NB4 (cell line): ENCODE data around the gene GABBR1.

Experiments used
- MYC ChIP-seq: IDR thresholded peaks from 2 replicates; pipeline ENCODE4 v1.6.1; 2011; ENCODE audit warnings: low read depth, low read length
- POLR2A ChIP-seq: IDR thresholded peaks from 2 replicates; pipeline ENCODE4 v1.6.1; 2011; ENCODE audit warnings: mild to moderate bottlenecking; ENCODE audit not compliant: insufficient read length; ENCODE audit errors: extremely low read depth
- TF ChIP-seq, protein P1 (sequence below): IDR thresholded peaks from one replicate; pipeline ENCODE4 v1.5.1; 2012; ENCODE audit warnings: low read depth, low read length
- TF ChIP-seq, protein P2 (sequence below): IDR thresholded peaks from 2 replicates; pipeline ENCODE4 v1.6.1; 2011; ENCODE audit warnings: low read depth, low read length

DNA sequence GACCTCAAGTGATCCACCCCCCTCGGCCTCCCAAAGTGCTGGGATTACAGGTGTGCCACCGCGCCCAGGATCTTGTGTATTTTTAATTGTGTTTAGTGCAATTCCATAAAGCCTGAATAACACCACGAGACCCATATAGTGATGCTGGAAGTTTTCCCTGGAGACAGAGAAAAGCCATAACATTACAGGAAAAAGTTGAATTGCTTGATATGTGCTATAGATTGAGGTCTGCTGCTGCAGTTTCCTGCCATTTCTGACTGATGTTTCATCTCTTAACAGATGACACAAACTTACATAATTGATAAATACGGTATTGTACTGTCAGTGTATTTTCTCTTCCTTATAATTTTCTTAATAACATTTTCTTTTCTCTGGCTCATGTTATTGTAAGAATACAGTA lies 66.1 kb downstream of the GABBR1 start:
- TF ChIP-seq POLR2A (no peak), MYC (no peak)
- TF ChIP-seq, protein P1, sequence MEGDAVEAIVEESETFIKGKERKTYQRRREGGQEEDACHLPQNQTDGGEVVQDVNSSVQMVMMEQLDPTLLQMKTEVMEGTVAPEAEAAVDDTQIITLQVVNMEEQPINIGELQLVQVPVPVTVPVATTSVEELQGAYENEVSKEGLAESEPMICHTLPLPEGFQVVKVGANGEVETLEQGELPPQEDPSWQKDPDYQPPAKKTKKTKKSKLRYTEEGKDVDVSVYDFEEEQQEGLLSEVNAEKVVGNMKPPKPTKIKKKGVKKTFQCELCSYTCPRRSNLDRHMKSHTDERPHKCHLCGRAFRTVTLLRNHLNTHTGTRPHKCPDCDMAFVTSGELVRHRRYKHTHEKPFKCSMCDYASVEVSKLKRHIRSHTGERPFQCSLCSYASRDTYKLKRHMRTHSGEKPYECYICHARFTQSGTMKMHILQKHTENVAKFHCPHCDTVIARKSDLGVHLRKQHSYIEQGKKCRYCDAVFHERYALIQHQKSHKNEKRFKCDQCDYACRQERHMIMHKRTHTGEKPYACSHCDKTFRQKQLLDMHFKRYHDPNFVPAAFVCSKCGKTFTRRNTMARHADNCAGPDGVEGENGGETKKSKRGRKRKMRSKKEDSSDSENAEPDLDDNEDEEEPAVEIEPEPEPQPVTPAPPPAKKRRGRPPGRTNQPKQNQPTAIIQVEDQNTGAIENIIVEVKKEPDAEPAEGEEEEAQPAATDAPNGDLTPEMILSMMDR: no peak
- TF ChIP-seq, protein P2, sequence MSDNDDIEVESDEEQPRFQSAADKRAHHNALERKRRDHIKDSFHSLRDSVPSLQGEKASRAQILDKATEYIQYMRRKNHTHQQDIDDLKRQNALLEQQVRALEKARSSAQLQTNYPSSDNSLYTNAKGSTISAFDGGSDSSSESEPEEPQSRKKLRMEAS: no peak
